ENCODE data around the gene CAMP. TPM values are rescaled to one million over a fixed set of nuclear protein-coding genes. Genes with fewer than 3 reads are reported as not detected.
A peak's percentile ranks its signal among the peaks of the same experiment; 100 is the strongest.

The CAMP gene
- total RNA-seq, 3 donors from 2014 or later: 2.9 TPM; not detected in 2

DNA sequence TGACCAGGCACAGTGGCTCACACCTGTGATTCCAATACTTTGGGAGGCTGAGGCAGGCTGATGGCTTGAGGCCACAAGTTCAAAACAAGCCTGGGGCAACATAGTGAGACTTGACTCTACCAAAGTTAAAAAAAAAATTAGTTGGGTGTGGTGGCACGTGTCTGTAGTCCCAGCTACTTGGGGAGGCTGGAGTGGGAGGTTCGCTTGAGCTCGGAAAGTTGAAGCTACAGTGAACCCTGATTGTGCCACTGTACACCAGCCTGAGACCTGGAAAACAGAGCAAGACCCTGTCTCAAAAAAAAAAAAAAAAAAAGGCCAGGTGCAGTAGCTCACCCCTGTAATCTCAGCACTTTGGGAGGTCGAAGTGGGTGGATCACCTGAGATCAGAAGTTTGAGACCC is 38.2 kb upstream of the CAMP start:
- intact Hi-C loops (cut with DNase I; ENCODE audit: low total_unique reads): no loop called here
- Histone ChIP-seq H3K4me3 (no peak overlapping the region), H3K4me1 (no peaks in the 10 kb centered on the region), H3K27me3 (no peaks in the 10 kb centered on the region), H3K9me3 (no peaks in the 10 kb centered on the region), H3K27ac (no peak overlapping the region), H3K36me3 (no peaks in the 10 kb centered on the region)
- no peak for DNase-seq (ENCODE audit: low spot score in 2 of 2)
- TF ChIP-seq POLR2AphosphoS5 (IDR thresholded peaks at IDR 0.05) (no peak), POLR2A (IDR thresholded peaks at IDR 0.05) (no peak)
- TF ChIP-seq, protein P1, sequence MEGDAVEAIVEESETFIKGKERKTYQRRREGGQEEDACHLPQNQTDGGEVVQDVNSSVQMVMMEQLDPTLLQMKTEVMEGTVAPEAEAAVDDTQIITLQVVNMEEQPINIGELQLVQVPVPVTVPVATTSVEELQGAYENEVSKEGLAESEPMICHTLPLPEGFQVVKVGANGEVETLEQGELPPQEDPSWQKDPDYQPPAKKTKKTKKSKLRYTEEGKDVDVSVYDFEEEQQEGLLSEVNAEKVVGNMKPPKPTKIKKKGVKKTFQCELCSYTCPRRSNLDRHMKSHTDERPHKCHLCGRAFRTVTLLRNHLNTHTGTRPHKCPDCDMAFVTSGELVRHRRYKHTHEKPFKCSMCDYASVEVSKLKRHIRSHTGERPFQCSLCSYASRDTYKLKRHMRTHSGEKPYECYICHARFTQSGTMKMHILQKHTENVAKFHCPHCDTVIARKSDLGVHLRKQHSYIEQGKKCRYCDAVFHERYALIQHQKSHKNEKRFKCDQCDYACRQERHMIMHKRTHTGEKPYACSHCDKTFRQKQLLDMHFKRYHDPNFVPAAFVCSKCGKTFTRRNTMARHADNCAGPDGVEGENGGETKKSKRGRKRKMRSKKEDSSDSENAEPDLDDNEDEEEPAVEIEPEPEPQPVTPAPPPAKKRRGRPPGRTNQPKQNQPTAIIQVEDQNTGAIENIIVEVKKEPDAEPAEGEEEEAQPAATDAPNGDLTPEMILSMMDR (IDR thresholded peaks at IDR 0.05): no peak

DNA sequence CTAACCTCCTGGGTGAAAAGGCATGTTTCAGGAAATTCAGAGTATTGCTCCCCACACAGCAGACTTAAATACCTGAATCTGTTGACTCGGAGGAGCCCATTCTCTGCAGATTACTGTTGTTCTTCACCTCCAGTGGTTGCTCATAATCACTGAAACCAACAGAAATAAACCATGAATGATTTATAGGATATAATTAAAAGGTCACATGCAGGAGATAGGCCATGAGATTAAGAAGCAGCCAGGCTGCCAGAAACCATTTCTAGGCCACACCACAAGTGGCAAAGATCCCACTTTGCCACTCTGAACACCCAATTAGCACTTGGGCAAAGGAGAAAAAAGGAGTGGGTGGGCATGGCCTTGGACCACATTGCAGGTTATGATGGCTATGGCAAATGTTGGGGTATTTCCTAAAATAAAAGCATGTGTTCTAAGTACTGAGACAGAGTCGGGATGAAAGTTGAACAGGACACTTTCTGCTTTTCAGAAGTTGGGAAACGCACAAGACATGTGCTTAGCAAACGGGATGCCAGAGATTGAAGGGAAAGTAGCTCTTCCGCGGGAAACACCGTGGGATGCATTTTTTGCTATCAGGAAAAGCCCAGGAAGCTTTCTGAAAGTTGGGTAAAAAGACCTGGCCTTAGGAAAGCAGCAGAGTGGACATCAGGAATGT is 36.5 kb upstream of the CAMP start:
- H3K36me3 ChIP-seq: no peaks in the 10 kb centered on the region
- DNase-seq (ENCODE audit: low spot score in 2 of 2): no peak
- no peaks in the 10 kb centered on the region for H3K4me1 ChIP-seq
- H3K27me3 ChIP-seq: no peaks in the 10 kb centered on the region
- H3K4me3 ChIP-seq: peak overlapping the region in 2 of 3 donors; percentile 61 to 62
- intact Hi-C loops (cut with DNase I; ENCODE audit: low total_unique reads): no loop called here
- H3K9me3 ChIP-seq: no peaks in the 10 kb centered on the region
- H3K27ac ChIP-seq: no peak overlapping the region
- no peak for TF ChIP-seq POLR2A (IDR thresholded peaks at IDR 0.05)
- TF ChIP-seq, protein P1 (IDR thresholded peaks at IDR 0.05): no peak

DNA sequence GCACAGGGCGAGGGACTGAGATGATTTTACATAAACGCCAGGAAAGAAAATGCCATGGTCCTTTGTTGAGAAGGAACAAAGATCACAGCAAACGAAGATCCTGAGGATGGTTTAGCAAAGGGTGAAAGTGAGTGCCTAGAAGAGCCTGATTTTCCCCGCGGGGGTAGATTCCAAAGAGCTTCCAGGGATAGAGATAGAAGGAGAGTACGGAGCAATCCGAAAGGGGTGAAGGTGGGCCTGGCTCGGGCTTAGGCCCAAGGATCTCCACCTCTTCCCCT is 36.1 kb upstream of the CAMP start:
- DNase-seq (ENCODE audit: low spot score in 2 of 2): no peak
- Histone ChIP-seq H3K27me3 (no peaks in the 10 kb centered on the region), H3K27ac (no peak overlapping the region), H3K36me3 (no peaks in the 10 kb centered on the region), H3K4me1 (no peaks in the 10 kb centered on the region), H3K9me3 (no peaks in the 10 kb centered on the region), H3K4me3 (peak overlapping the region; percentile 61 to 89 (median 62))
- TF ChIP-seq, protein P1 (IDR thresholded peaks at IDR 0.05): no peak
- TF ChIP-seq POLR2AphosphoS5 (IDR thresholded peaks at IDR 0.05): no peak
- TF ChIP-seq POLR2A (IDR thresholded peaks at IDR 0.05): no peak
- intact Hi-C loops (cut with DNase I; ENCODE audit: low total_unique reads): no loop called here

DNA sequence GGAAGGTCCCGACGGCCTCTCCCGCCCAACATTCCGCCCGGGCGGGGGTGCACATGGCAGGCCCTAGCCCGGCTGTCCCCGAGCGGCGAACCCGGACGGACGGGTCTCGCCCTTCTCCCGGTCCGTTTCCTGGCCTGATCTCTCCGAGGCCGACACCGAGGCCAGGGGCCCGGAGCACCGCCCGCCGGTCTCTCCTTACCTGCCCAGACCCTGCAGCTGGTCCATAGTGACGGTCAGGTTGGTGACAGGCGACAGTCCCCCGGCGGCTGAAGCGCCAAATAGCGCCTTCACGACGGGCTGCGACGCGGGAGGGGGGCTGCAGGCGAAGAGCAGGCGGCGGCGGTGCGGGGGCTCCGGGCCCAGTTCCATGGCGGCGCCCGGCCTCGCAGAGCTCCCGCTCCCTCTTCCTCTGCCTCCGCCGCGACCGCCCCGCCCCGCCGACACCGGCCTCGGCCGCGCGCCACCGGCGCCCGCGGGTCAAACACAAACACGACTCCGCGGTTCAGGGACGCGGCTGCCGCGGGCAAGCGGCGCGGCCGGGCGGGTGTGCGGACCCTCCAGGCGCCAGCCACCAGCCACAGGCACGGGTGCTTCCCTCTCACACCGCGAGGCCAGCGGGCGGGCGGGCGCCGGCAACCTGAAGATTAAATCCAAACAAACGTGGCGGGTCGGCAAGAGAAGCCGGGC is 35.6 kb upstream of the CAMP start:
- Histone ChIP-seq H3K27me3 (no peaks in the 10 kb centered on the region), H3K27ac (no peak overlapping the region), H3K36me3 (no peaks in the 10 kb centered on the region), H3K9me3 (no peaks in the 10 kb centered on the region), H3K4me3 (peak overlapping the region; percentile 61 to 89 (median 62)), H3K4me1 (no peaks in the 10 kb centered on the region)
- DNase-seq (ENCODE audit: low spot score in 2 of 2): no peak
- no peak for TF ChIP-seq POLR2A (IDR thresholded peaks at IDR 0.05)
- no peak for TF ChIP-seq POLR2AphosphoS5 (IDR thresholded peaks at IDR 0.05)
- TF ChIP-seq, protein P1 (IDR thresholded peaks at IDR 0.05): no peak
- intact Hi-C loops (cut with DNase I; ENCODE audit: low total_unique reads): no loop called here
